Stimulated activated CD4-positive, alpha-beta T cell treated with anti-CD3 and anti-CD28 coated beads, Interleukin-4, amount 100 ng/mL, for 4 hours (primary cell): Measurements from ENCODE around the gene DENND5B.
"Not testable (repeated sequence)": the region's sequence is repeated elsewhere in the genome, so short reads cannot be mapped to it uniquely, and the experiment has no call there.

Experiments used
- DNase-seq, 2 experiments: peaks; one replicate each; pipeline ENCODE4 v3.0.0-alpha.2; 2020

Gene DENND5B

GRCh38 chr12:31460024-31460423 lies 130.9 kb downstream of the DENND5B start:
- no peak for DNase-seq

GRCh38 chr12:31456562-31456961 lies 134.4 kb downstream of the DENND5B start:
- DNase-seq: no peak

- no peak for DNase-seq
Observed at GRCh38 chr12:31444736-31445135, 146.2 kb downstream of the DENND5B start.

- no peak for DNase-seq
Observed at GRCh38 chr12:31440586-31440985, 150.3 kb downstream of the DENND5B start.

- DNase-seq: no peak
Observed at GRCh38 chr12:31440134-31440533, 150.8 kb downstream of the DENND5B start.

GRCh38 chr12:31431721-31432240 lies 159.2 kb downstream of the DENND5B start:
- DNase-seq: no peak

GRCh38 chr12:31423405-31423804 lies 167.5 kb downstream of the DENND5B start:
- DNase-seq: no peak

- DNase-seq: no peak
Observed at GRCh38 chr12:31412292-31412801, 178.6 kb downstream of the DENND5B start.

- no peak for DNase-seq
Observed at GRCh38 chr12:31408763-31409162, 182.2 kb downstream of the DENND5B start.

- no peak for DNase-seq
Observed at GRCh38 chr12:31407562-31407961, 183.4 kb downstream of the DENND5B start.

- DNase-seq: no peak
Observed at GRCh38 chr12:31406345-31406744, 184.6 kb downstream of the DENND5B start.

GRCh38 chr12:31405021-31405420 lies 185.9 kb downstream of the DENND5B start:
- DNase-seq: no peak

GRCh38 chr12:31403099-31403607 lies 187.8 kb downstream of the DENND5B start:
- peak; percentile 9 to 41 for DNase-seq

GRCh38 chr12:31393004-31393550 lies 197.9 kb downstream of the DENND5B start:
- no peak for DNase-seq

GRCh38 chr12:31390991-31391390 lies 199.9 kb downstream of the DENND5B start:
- no peak for DNase-seq

- no peak for DNase-seq
Observed at GRCh38 chr12:31388713-31389112, 202.2 kb downstream of the DENND5B start.

GRCh38 chr12:31387466-31387865 lies 203.5 kb downstream of the DENND5B start:
- no peak for DNase-seq

GRCh38 chr12:31387011-31387410 lies 203.9 kb downstream of the DENND5B start:
- DNase-seq: no peak

GRCh38 chr12:31386364-31386777 lies 204.6 kb downstream of the DENND5B start:
- DNase-seq: no peak

GRCh38 chr12:31377210-31377609 lies 213.7 kb downstream of the DENND5B start:
- not testable (repeated sequence) for DNase-seq

- not testable (repeated sequence) for DNase-seq
Observed at GRCh38 chr12:31375422-31375821, 215.5 kb downstream of the DENND5B start.

GRCh38 chr12:31371256-31371620 lies 219.7 kb downstream of the DENND5B start:
- no peak for DNase-seq

GRCh38 chr12:31370531-31371255 lies 220.2 kb downstream of the DENND5B start:
- no peak for DNase-seq
